HL-60 (cell line): ENCODE results near the gene BOD1L1.
A peak's percentile ranks its signal among the peaks of the same experiment; 100 is the strongest.

Experiments
- DNase-seq, 2 experiments: peaks; one replicate each; pipeline ENCODE4 v3.0.0-alpha.2; 2010 to 2020; ENCODE audit warnings: low read depth in 1 of 2, low spot score in 1 of 2
- H3K27ac ChIP-seq: fragments of 250-450 bp; sonication (Bioruptor Pico); replicated peaks from 2 replicates; pipeline ENCODE4 v1.5.1; 2020; ENCODE audit warnings: mild to moderate bottlenecking, moderate library complexity
- H3K27me3 ChIP-seq: fragments of 250-450 bp; sonication (Bioruptor Pico); 2 replicates; pipeline ENCODE4 v1.5.1; 2021; ENCODE audit warnings: mild to moderate bottlenecking, moderate library complexity; ENCODE audit not compliant: insufficient read depth, poor library complexity, severe bottlenecking
- H3K4me3 ChIP-seq: replicated peaks from 2 replicates; pipeline ENCODE4 v1.5.1; 2011; ENCODE audit warnings: mild to moderate bottlenecking, control low read depth, low read length; ENCODE audit not compliant: insufficient read depth
- GABPA ChIP-seq: IDR thresholded peaks from 2 replicates; pipeline ENCODE4 v1.6.1; 2012; ENCODE audit warnings: low read depth
- POLR2AphosphoS5 ChIP-seq: IDR thresholded peaks from 2 replicates; pipeline ENCODE4 v1.6.1; 2012; ENCODE audit warnings: low read depth
- SPI1 ChIP-seq: IDR thresholded peaks from 2 replicates; pipeline ENCODE4 v1.6.1; 2012; ENCODE audit warnings: low read depth, mild to moderate bottlenecking, borderline replicate concordance
- TF ChIP-seq, protein P1 (sequence below): IDR thresholded peaks from one replicate; pipeline ENCODE4 v1.5.1; 2011; ENCODE audit warnings: low read length, control low read depth, inconsistent platforms; ENCODE audit not compliant: insufficient read depth
- TF ChIP-seq, protein P2 (sequence below): IDR thresholded peaks from 2 replicates; pipeline ENCODE4 v1.6.1; 2012; ENCODE audit warnings: low read depth; ENCODE audit not compliant: insufficient replicate concordance

BOD1L1 gene

DNA sequence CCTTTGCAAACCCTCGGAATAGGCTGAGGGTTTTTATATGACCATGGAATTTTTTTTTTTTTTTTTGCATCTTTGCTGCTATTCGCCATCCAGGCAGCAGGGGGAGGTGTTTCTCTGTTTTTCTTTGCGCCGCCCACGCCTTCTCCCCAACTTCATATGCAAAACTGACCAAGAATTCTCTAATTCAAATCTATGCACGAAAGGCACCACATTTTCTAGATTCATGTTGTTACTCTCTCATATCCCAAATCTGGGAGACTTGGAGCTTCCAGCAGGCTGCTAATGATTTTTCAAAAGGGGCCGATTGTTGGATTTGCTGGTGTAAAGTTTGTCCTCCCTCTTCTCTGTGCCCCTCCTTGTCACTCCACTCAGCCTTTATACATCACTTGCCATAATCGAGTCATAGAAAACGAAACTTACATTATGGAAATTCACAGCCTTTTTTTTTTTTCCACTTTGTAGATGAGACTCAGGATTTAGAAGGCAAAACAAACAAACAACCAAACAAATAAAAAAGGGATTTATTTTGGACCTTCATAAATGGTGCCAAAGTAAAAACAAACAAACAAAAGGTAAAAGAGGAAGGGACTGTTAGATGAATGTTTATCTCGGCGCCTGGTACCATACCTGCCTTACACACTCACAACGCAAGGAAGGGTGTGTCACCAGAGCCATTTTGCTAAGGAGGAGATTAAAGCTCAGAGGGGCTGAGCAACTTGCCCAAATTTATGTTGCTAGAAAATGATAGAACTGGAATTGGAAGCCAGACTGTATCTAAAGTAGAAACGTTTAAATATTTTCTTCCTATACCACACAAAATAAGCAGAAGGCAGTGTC is 29.3 kb upstream of the BOD1L1 start:
- Histone ChIP-seq H3K27me3 (no peaks in the 10 kb centered on the region), H3K27ac (no peak overlapping the region), H3K4me3 (no peak overlapping the region)
- TF ChIP-seq, protein P1, sequence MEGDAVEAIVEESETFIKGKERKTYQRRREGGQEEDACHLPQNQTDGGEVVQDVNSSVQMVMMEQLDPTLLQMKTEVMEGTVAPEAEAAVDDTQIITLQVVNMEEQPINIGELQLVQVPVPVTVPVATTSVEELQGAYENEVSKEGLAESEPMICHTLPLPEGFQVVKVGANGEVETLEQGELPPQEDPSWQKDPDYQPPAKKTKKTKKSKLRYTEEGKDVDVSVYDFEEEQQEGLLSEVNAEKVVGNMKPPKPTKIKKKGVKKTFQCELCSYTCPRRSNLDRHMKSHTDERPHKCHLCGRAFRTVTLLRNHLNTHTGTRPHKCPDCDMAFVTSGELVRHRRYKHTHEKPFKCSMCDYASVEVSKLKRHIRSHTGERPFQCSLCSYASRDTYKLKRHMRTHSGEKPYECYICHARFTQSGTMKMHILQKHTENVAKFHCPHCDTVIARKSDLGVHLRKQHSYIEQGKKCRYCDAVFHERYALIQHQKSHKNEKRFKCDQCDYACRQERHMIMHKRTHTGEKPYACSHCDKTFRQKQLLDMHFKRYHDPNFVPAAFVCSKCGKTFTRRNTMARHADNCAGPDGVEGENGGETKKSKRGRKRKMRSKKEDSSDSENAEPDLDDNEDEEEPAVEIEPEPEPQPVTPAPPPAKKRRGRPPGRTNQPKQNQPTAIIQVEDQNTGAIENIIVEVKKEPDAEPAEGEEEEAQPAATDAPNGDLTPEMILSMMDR: peak; percentile 55
- TF ChIP-seq POLR2AphosphoS5: no peak
- peak in 1 of 2 experiments; percentile 30 for DNase-seq

DNA sequence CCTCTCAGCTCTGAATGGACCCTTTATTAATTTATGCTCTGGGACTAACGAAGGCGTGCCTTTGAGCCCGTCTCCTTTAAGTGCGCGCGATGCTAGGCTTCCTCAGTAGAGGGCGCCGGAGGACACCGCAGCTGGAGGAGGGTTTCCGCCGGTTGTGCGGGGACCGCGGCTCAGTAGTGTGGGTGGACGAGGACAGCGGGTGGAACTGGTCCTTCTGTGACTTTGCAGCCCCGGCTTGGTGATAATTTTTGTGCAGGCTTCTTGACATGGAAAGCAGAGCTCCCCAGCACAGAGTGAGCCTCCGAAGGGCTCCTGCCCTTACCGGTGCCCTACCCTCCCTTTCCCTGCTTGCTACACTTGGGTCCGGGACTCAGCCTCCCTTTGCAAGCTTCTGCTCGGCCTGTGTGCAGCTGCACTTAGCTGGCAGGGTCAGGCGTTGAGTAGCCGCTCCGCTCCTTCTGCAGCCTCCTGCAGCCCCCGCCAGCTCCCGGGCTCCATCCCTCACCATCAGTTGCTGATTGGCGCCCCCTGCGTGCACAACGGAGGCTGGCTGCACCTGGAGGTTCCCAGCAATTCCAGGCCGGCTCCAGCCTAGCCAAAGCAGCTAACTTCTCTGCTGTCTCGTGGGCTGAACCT is 26.8 kb upstream of the BOD1L1 start:
- DNase-seq: peak; percentile 20 to 64
- Histone ChIP-seq H3K4me3 (peak overlapping the region; percentile 45), H3K27me3 (no peaks in the 10 kb centered on the region), H3K27ac (no peak overlapping the region)
- no peak for TF ChIP-seq POLR2AphosphoS5
- TF ChIP-seq, protein P1: peak; percentile 86

DNA sequence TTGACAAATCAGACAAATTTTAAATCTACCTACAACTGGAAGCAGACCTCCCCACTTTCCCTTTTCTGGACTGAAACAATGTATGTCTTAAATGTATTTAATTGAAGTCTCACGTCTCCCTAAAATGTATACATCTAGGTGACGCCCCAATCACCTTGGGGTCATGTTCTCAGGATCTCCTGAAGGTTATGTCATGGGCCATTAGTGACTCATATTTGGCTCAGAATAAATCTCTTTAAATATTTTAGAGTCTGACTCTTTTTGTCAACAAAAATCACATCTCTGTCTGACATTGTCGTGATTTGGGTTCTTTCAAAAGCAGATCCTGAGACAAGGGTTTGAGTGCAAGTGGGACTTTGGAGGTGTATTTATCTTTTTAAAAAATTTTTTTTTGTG is 26.2 kb upstream of the BOD1L1 start:
- no peak for DNase-seq
- TF ChIP-seq, protein P2, sequence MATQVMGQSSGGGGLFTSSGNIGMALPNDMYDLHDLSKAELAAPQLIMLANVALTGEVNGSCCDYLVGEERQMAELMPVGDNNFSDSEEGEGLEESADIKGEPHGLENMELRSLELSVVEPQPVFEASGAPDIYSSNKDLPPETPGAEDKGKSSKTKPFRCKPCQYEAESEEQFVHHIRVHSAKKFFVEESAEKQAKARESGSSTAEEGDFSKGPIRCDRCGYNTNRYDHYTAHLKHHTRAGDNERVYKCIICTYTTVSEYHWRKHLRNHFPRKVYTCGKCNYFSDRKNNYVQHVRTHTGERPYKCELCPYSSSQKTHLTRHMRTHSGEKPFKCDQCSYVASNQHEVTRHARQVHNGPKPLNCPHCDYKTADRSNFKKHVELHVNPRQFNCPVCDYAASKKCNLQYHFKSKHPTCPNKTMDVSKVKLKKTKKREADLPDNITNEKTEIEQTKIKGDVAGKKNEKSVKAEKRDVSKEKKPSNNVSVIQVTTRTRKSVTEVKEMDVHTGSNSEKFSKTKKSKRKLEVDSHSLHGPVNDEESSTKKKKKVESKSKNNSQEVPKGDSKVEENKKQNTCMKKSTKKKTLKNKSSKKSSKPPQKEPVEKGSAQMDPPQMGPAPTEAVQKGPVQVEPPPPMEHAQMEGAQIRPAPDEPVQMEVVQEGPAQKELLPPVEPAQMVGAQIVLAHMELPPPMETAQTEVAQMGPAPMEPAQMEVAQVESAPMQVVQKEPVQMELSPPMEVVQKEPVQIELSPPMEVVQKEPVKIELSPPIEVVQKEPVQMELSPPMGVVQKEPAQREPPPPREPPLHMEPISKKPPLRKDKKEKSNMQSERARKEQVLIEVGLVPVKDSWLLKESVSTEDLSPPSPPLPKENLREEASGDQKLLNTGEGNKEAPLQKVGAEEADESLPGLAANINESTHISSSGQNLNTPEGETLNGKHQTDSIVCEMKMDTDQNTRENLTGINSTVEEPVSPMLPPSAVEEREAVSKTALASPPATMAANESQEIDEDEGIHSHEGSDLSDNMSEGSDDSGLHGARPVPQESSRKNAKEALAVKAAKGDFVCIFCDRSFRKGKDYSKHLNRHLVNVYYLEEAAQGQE: no peak
- TF ChIP-seq POLR2AphosphoS5 (no peak), SPI1 (no peak), GABPA (no peak)
- TF ChIP-seq, protein P1: no peak
- no peak overlapping the region for H3K4me3 ChIP-seq
- H3K27ac ChIP-seq: no peak overlapping the region
- H3K27me3 ChIP-seq: no peaks in the 10 kb centered on the region

DNA sequence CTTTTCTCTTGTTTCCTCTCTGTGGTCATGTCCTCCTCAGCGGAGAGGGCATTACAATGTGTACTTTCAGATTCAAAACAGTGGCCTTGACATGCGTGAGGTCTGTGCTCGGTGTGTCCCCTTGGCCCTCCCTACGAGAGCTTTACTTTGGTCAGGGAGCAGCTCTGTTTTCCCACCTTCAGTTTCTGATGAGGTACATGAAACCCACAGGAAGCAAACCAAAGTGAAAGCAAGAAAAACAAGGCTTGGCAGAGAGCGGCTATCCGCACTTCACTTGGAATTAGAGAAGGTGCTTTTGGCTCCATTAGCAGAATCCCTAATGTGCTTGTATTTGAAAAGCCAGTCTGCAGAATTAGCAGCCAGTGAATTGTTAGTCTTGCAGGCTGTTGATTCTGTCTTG is 19.5 kb upstream of the BOD1L1 start:
- no peaks in the 10 kb centered on the region for H3K27me3 ChIP-seq
- no peak overlapping the region for H3K27ac ChIP-seq
- no peak overlapping the region for H3K4me3 ChIP-seq
- DNase-seq: no peak
- TF ChIP-seq, protein P2: no peak
- TF ChIP-seq, protein P1: no peak
- TF ChIP-seq POLR2AphosphoS5: no peak
- TF ChIP-seq GABPA: no peak
- TF ChIP-seq SPI1: no peak
